NOMO-1 (cell line): ENCODE results near the gene RCL1.
"Not testable (repeated sequence)": the region's sequence is repeated elsewhere in the genome, so short reads cannot be mapped to it uniquely, and the experiment has no call there.

Experiments used
- DNase-seq, 2 experiments: peaks; one replicate each; lab custom pipeline; 2025; ENCODE audit not compliant: unreplicated experiment in 2 of 2; lab: John Stamatoyannopoulos, UW

RCL1 gene

GRCh38 chr9:4781408-4781807 is 11.3 kb upstream of the RCL1 start:
- no peak for DNase-seq

GRCh38 chr9:4783191-4783590 is 9.6 kb upstream of the RCL1 start:
- not testable (repeated sequence) for DNase-seq

GRCh38 chr9:4784403-4784802 is 8.3 kb upstream of the RCL1 start:
- DNase-seq: no peak

GRCh38 chr9:4786599-4786998 is 6.1 kb upstream of the RCL1 start:
- no peak for DNase-seq

DNA sequence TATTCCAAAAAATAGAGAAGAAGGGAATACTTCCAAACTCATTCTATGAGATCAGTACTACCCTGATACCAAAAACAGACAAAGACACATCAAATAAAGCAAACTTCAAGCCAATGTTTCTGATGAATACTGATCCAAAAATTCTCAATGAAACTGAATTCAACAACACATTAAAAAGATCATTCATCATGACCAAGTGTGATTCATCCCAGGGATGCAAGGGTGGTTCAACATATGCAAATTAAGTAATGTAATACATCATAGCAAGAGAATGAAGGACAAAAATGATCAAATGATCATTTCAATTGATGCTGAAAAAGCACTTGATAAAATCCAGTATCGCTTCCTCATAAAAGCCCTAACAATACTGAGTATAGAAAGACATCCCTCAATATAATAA is 4.9 kb upstream of the RCL1 start:
- DNase-seq: no peak

DNA sequence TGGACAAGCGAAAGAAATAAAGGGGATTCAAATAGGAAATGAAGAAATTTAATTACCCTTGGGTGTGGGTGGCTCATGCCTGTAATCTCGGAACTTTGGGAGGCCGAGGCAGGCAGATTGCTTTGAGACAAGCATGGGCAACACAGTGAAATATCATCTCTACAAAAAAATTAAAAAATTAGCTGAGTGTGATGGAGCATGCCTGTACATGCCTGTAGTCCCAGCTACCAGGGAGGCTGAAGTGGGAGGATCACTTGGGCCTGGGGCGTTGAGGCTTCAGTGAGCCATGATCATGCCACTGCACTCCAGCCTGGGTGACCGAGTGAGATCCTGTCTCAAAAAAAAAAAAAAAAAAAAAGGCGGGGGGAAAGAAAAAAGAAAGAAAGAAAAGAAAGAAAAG is 4.0 kb upstream of the RCL1 start:
- no peak for DNase-seq

- DNase-seq: no peak
Observed at GRCh38 chr9:4792054-4792571, 631 bp upstream of the RCL1 start.

- no peak for DNase-seq
Observed at GRCh38 chr9:4793459-4794395, 983 bp downstream of the RCL1 start.

GRCh38 chr9:4794691-4795090 is 1.9 kb downstream of the RCL1 start:
- DNase-seq: no peak

GRCh38 chr9:4795108-4795507 is 2.4 kb downstream of the RCL1 start:
- not testable (repeated sequence) for DNase-seq

DNA sequence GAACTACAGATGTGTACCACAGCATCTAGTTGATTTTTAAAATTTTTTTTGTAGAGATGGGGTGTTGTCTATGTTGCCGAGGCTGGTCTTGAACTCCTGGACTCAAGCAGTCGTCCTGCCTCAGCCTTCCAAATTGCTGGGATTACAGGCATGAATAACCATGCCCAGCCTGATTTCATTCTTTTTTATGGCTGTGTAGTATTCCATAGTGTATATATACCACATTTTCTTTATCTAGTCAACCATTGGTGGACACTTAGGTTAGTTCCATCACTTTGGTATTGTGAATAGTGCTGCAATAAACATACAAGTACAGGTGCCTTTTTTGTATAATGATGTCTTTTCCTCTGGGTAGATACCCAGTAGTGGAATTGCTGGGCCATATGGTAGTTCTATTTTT is 3.8 kb downstream of the RCL1 start:
- no peak for DNase-seq

DNA sequence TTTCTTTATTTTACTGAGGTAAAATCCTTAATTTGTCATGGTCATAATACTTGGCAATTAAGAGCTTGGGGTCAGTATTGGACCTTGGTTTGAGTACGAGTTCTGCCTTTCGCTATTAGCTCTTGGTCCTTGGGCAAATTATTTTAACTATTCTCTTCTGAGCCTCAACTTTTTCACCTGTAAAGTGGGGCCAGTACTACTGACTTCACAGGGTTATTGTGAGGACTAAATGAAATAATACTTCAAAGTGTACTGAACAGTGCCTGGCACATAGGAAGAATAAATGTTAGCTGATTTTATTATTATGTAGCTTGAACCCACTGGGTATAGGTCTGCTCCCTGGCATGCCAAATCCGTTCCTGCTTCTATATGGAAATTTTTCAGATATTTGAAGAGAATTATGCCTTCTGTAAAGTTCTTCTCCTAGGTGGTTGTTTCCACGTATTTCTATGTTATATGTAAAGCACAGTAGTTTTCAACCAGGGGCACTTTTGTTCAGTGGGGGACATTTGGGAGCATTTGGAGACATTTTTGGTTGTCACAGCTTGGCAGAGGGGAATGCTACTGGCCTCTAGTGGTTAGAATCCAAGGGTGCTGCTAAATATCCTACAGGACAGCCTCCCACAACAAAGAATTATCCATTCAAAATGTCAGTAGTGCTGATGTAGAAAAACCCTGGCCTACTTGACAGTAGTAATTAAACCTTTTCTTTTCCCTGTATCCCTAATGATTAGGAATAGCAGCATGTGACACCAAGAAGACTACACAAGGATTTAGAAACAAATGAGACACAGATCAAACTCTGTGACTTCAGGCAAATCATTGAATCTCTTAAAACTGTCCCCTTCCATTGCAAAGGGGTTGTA is 4.5 kb downstream of the RCL1 start:
- DNase-seq: no peak

DNA sequence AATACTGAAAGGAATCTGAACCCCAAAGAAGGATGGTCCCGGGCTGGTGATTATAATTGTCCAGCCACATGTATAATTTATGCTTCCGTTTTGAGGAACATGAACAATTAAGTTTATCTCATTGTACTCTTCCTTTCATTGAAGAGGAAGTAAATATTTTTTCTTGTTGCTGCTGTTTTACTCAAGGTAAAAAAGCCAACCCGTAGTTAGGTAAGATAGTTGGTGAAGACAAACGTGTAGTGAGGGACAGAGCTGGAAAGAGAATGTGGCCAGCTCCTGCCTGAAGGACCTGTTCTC is 5.1 kb downstream of the RCL1 start:
- peak in 1 of 2 experiments; percentile 35 for DNase-seq

DNA sequence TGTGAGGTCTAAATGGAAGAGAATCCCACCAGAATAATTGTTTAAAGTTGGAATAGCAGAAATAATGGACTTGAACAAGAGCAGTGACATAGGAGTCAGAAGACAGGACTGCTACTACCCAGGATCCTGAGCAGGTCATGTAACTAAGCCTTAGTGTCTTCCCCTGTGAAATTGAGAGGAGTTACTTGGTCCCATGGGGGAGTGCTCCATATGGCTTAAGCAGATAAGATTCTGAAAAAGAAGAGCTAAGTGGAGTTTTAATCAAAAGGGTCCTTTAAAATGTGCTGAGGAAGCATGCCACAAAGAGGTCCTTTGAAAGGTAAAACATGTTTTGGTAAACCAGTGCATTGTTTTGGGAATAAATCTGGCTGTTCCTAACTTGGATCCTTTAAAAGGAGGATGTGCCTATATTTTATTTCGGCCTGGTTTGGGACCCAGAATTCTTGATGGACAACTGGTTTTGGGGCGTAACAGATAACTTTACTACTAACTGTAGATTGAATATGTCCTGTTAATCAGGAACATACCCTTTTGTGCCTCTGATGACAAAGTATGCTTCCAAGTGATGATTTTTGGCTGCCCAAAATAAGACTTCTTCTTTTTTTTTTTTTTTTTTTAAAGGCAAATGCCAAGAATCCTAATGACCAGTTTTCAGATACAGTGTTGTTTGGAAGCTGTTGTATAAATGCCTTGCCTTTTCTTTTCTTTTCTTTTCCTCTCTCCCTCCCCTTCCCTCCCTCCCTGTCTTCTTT is 5.7 kb downstream of the RCL1 start:
- no peak for DNase-seq

- DNase-seq: no peak
Observed at GRCh38 chr9:4799033-4799430, 6.3 kb downstream of the RCL1 start.

DNA sequence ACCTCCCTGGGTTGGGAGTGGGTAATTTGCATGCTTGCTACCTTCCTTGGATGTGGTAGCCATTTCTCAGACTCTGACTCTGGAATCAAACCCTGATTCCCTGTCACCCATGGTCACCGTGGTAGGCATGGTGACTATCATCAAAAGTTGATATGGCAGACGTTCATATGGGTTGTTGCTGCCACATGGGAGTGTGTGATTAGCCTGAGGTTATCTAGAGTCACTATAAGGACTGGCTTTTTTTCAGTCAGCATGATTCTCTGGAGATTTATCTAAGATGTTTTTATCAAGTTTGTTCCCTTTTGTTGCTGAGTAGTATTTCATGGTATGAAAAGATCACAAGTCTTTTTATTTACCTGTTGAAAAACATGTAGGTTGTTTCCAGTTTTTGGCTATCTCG is 7.0 kb downstream of the RCL1 start:
- DNase-seq: no peak

- no peak for DNase-seq
Observed at GRCh38 chr9:4801156-4801555, 8.4 kb downstream of the RCL1 start.

GRCh38 chr9:4803670-4804530 is 11.2 kb downstream of the RCL1 start:
- no peak for DNase-seq

DNA sequence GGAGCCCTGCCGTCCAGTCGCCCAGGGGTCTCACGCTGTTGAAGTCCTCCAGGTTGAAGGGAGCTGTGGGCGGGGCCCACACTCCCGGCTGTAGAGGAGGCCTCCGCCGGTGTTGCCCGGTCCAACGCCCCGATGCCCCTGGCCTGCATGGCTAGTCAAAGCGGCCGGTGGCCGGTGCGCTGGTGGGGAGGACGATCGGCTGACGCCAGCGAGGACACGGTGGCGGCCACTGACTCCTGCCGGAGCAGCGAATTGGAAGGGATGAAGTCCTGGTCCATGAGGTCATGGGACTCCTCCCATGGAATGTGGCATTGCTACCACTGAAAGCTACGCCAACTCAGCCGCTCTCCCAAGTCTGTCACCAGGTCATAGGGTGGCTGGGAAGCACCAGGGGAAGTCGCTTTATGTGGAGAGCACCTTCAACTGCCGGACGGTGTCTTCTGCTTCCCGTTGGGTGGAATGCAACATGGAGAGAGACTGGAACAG is 11.8 kb downstream of the RCL1 start:
- no peak for DNase-seq
